HepG2 (cell line): Measurements from ENCODE around the gene TFAP2E. TPM values are rescaled to one million over a fixed set of nuclear protein-coding genes. Genes with fewer than 3 reads are reported as not detected.

ENCODE experiments used
- ATAC-seq: fragments of 200-7000 bp; cut with Tn5 transposase; 3 replicates; pipeline ENCODE4 v1.9.1; 2020; ENCODE audit warnings: mild to moderate bottlenecking, moderate library complexity
- BruUV-seq: library from RNA; stranded (reverse); fragments of 400-500 nt; replicated peaks from 2 replicates; lab custom pipeline; 2021; lab: Mats Ljungman, UMichigan
- CTCF ChIA-PET: fragments of 300-600 bp; formaldehyde crosslinking; extraction: SDS; loops from one replicate; lab custom pipeline; 2021; ENCODE audit warnings: low total read pairs, inconsistent platforms, low intra/inter-chr PET ratio; lab: Yijun Ruan, JAX
- POLR2A ChIA-PET: fragments of 350-600 bp; sonication (Branson Sonifier 250); formaldehyde crosslinking; loops from one replicate; lab custom pipeline; 2020; ENCODE audit warnings: antibody characterized with exemption, inconsistent platforms; lab: Yijun Ruan, JAX
- DNase-seq: peaks from one replicate; pipeline ENCODE4 v3.0.0-alpha.2; 2015; ENCODE audit warnings: low spot score
- FAIRE-seq: peaks from 3 replicates; lab custom pipeline; 2011; peaks lifted over from hg19 to GRCh38; lab: Jason Lieb, UNC
- H2AFZ ChIP-seq: one replicate; pipeline ENCODE4 v1.6.1; 2011; ENCODE audit warnings: low read length, inconsistent platforms
- H3K27ac ChIP-seq: fragments of 300-600 bp; 3 replicates; pipeline ENCODE4 v1.8.0; 2011; ENCODE audit warnings: mixed run types, mild to moderate bottlenecking, mixed read lengths, low read length, inconsistent platforms; ENCODE audit not compliant: insufficient read depth; ENCODE audit errors: extremely low read length
- H3K27me3 ChIP-seq, 2 experiments: fragments of 200-600 bp in 1 of 2; 2 replicates in 1 of 2; 3 replicates in 1 of 2; pipeline versions ENCODE4 v1.6.0 to v1.8.0; 2011; ENCODE audit warnings: low read length in 2 of 2, mild to moderate bottlenecking in 2 of 2, moderate library complexity in 2 of 2, inconsistent platforms in 1 of 2; ENCODE audit not compliant: insufficient read depth in 2 of 2, control insufficient read depth in 1 of 2
- H3K36me3 ChIP-seq, 2 experiments: fragments of 200-600 bp in 1 of 2; replicated peaks in 1 of 2; 2 replicates in 1 of 2; 3 replicates in 1 of 2; pipeline versions ENCODE4 v1.5.1 to v1.8.0; 2011; ENCODE audit warnings: low read length in 2 of 2, inconsistent platforms in 1 of 2; ENCODE audit not compliant: insufficient read depth in 2 of 2, control insufficient read depth in 1 of 2
- H3K4me1 ChIP-seq: 2 replicates; pipeline ENCODE4 v1.5.1; 2012; ENCODE audit warnings: low read length, inconsistent platforms; ENCODE audit not compliant: insufficient read depth
- H3K4me2 ChIP-seq: 2 replicates; pipeline ENCODE4 v1.6.0; 2011; ENCODE audit warnings: low read depth, low read length, inconsistent platforms
- H3K4me3 ChIP-seq, 3 experiments: fragments of 200-600 bp in 1 of 3; sonication (generic), shearing (Covaris generic) in 1 of 3; replicated peaks in 1 of 3; 2 replicates each; pipeline ENCODE4 v1.5.1; 2011 to 2016; ENCODE audit warnings: low read length in 3 of 3, inconsistent platforms in 2 of 3, low read depth in 2 of 3, mild to moderate bottlenecking in 2 of 3, control low read depth in 1 of 3, mixed read lengths in 1 of 3; ENCODE audit not compliant: insufficient read depth in 1 of 3
- H3K79me2 ChIP-seq: one replicate; pipeline ENCODE4 v1.6.1; 2011; ENCODE audit warnings: low read length, inconsistent platforms; ENCODE audit not compliant: insufficient read depth
- H3K9ac ChIP-seq: 2 replicates; pipeline ENCODE4 v1.6.0; 2011; ENCODE audit warnings: mild to moderate bottlenecking, low read depth, low read length, inconsistent platforms; ENCODE audit not compliant: insufficient read depth
- H3K9me3 ChIP-seq: 2 replicates; pipeline ENCODE4 v1.5.1; 2012; ENCODE audit warnings: mild to moderate bottlenecking, low read length
- H4K20me1 ChIP-seq: 2 replicates; pipeline ENCODE4 v1.6.0; 2011; ENCODE audit warnings: inconsistent platforms, mild to moderate bottlenecking, low read length, moderate library complexity; ENCODE audit not compliant: insufficient read depth
- CBX5 ChIP-seq: sonication (generic); formaldehyde crosslinking; IDR thresholded peaks from 2 replicates; pipeline ENCODE4 v1.4.0; 2020; ENCODE audit warnings: missing genetic modification reagents, borderline replicate concordance
- CCDC6 ChIP-seq: sonication (generic); formaldehyde crosslinking; IDR thresholded peaks from 2 replicates; pipeline ENCODE4 v1.8.1; 2022; ENCODE audit warnings: mild to moderate bottlenecking, missing genetic modification reagents, moderate library complexity
- DR1 ChIP-seq: sonication (generic); formaldehyde crosslinking; IDR thresholded peaks from 2 replicates; pipeline ENCODE4 v1.8.0; 2021; ENCODE audit warnings: mild to moderate bottlenecking, missing genetic modification reagents, inconsistent platforms
- HNF4A ChIP-seq: sonication (generic); formaldehyde crosslinking; IDR thresholded peaks from 2 replicates; pipeline ENCODE4 v1.4.0; 2020; ENCODE audit warnings: missing genetic modification reagents
- ISX ChIP-seq: sonication (generic); formaldehyde crosslinking; conservative IDR thresholded peaks from 2 replicates; pipeline ENCODE4 v1.5.0; 2020; ENCODE audit warnings: missing genetic modification reagents
- KAT2B ChIP-seq: fragments of 150-350 bp; IDR thresholded peaks from 2 replicates; pipeline ENCODE4 v1.6.1; 2014; ENCODE audit warnings: low read depth, low read length, borderline replicate concordance
- KDM1A ChIP-seq: IDR thresholded peaks from 2 replicates; pipeline ENCODE4 v1.6.1; 2016; ENCODE audit warnings: missing compliant biosample characterization
- LCORL ChIP-seq, 2 experiments: fragments of 450-650 bp in 1 of 2; sonication (generic) in 1 of 2; formaldehyde crosslinking in 1 of 2; IDR thresholded peaks; 2 replicates each; pipeline versions ENCODE4 v1.5.0 to v1.6.1; 2017 to 2020; ENCODE audit warnings: antibody characterized with exemption in 1 of 2, missing genetic modification reagents in 1 of 2
- MEF2D ChIP-seq: sonication (generic); formaldehyde crosslinking; IDR thresholded peaks from 2 replicates; pipeline ENCODE4 v1.5.1; 2020; ENCODE audit warnings: mild to moderate bottlenecking, missing genetic modification reagents
- PRPF4 ChIP-seq: fragments of 200-400 bp; formaldehyde crosslinking; IDR thresholded peaks from 2 replicates; pipeline ENCODE4 v1.6.1; 2016; ENCODE audit warnings: low read length, low read depth; ENCODE audit not compliant: poor library complexity, severe bottlenecking
- SNRNP70 ChIP-seq: fragments of 200-400 bp; formaldehyde crosslinking; IDR thresholded peaks from 2 replicates; pipeline ENCODE4 v1.6.1; 2017; ENCODE audit warnings: mild to moderate bottlenecking, low read depth, low read length, moderate library complexity
- SRY ChIP-seq: sonication (generic); formaldehyde crosslinking; IDR thresholded peaks from 2 replicates; pipeline ENCODE4 v1.8.0; 2022; ENCODE audit warnings: mild to moderate bottlenecking, missing genetic modification reagents
- SSRP1 ChIP-seq: IDR thresholded peaks from 2 replicates; pipeline ENCODE4 v1.6.1; 2016; ENCODE audit warnings: control low read depth
- WGBS: methylation state at CpG from one replicate; pipeline ENCODE4 v1.1.6; 2017; ENCODE audit warnings: low lambda C conversion rate; 5-methylcytosine and 5-hydroxymethylcytosine counted together
- in situ Hi-C: cut with HindIII; loops from 2 replicates; pipeline ENCODE4 v1.10.0; 2017; ENCODE audit warnings: low pct_unique_long_range_greater_than_20kb; ENCODE audit not compliant: extremely low pct_ligation_motif_present
- intact Hi-C: fragments of 100-400 bp; cut with micrococcal nuclease; formaldehyde crosslinking; loops from one replicate; pipeline ENCODE4 v1.10.0; 2022; ENCODE audit not compliant: unreplicated experiment
- polyA plus RNA-seq, 8 experiments: library from polyadenylated mRNA; depleted of rRNA in 3 of 8; stranded (reverse) in 7 of 8; unstranded in 1 of 8; fragments of >200 nt; fragmentation: Illumina TruSeq in 4 of 8; extraction: Trizol in 4 of 8; gene quantifications; 2 replicates each; pipeline versions ENCODE4 v1.2.1 to v1.2.3, GENCODE V29; 2011 to 2016; ENCODE audit warnings: low read depth in 4 of 8, missing spikeins in 1 of 8, mixed read lengths in 1 of 8; ENCODE audit not compliant: insufficient read depth in 1 of 8
- total RNA-seq, 5 experiments: library from RNA; depleted of rRNA; stranded (reverse); fragments of >200 nt; fragmentation: Illumina TruSeq; extraction: Trizol; gene quantifications; 2 replicates each; pipeline ENCODE4 v1.2.3, GENCODE V29; 2016; ENCODE audit warnings: low read depth in 1 of 5
- TF ChIP-seq, protein P1 (sequence below): sonication (generic); formaldehyde crosslinking; IDR thresholded peaks from 2 replicates; pipeline ENCODE4 v1.4.0; 2020; ENCODE audit warnings: missing genetic modification reagents, borderline replicate concordance
- TF ChIP-seq, protein P2 (sequence below): sonication (generic); formaldehyde crosslinking; IDR thresholded peaks from 2 replicates; pipeline ENCODE4 v1.8.1; 2023; ENCODE audit warnings: missing genetic modification reagents, mild to moderate bottlenecking, borderline replicate concordance
- TF ChIP-seq, protein P3 (sequence below): sonication (generic); formaldehyde crosslinking; IDR thresholded peaks from 2 replicates; pipeline ENCODE4 v1.4.0; 2020; ENCODE audit warnings: mild to moderate bottlenecking, missing genetic modification reagents
- TF ChIP-seq, protein P4 (sequence below): sonication (generic); formaldehyde crosslinking; conservative IDR thresholded peaks from 2 replicates; pipeline ENCODE4 v1.4.0; 2020; ENCODE audit warnings: mild to moderate bottlenecking, missing genetic modification reagents, moderate library complexity

TFAP2E gene
- total and polyA plus RNA-seq, 2 of the 13 experiments (the other 11 are each of a cell fraction or from before 2014, with no cell fraction given): 0.31 to 0.41 TPM

DNA sequence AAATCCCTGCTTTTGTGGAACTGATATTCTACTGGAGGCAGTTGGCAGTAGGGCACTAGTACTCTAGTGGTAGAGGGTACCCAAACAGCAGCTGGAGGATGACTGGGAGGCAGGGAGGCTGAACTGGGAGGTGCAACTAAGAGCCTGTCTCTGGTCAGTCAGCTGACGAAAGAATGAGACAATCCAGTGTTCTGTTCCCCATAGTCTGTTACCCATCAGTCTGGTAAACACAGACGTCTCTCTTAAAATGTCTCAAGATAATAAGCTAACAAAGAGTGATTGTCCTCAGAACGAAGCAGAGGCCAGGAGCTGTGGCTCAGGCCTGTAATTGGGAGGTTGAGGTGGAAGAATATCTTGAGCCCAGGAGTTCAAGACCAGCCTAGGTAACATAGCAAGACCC, 30.4 kb downstream of the TFAP2E start (continued):
- TF ChIP-seq, protein P1, sequence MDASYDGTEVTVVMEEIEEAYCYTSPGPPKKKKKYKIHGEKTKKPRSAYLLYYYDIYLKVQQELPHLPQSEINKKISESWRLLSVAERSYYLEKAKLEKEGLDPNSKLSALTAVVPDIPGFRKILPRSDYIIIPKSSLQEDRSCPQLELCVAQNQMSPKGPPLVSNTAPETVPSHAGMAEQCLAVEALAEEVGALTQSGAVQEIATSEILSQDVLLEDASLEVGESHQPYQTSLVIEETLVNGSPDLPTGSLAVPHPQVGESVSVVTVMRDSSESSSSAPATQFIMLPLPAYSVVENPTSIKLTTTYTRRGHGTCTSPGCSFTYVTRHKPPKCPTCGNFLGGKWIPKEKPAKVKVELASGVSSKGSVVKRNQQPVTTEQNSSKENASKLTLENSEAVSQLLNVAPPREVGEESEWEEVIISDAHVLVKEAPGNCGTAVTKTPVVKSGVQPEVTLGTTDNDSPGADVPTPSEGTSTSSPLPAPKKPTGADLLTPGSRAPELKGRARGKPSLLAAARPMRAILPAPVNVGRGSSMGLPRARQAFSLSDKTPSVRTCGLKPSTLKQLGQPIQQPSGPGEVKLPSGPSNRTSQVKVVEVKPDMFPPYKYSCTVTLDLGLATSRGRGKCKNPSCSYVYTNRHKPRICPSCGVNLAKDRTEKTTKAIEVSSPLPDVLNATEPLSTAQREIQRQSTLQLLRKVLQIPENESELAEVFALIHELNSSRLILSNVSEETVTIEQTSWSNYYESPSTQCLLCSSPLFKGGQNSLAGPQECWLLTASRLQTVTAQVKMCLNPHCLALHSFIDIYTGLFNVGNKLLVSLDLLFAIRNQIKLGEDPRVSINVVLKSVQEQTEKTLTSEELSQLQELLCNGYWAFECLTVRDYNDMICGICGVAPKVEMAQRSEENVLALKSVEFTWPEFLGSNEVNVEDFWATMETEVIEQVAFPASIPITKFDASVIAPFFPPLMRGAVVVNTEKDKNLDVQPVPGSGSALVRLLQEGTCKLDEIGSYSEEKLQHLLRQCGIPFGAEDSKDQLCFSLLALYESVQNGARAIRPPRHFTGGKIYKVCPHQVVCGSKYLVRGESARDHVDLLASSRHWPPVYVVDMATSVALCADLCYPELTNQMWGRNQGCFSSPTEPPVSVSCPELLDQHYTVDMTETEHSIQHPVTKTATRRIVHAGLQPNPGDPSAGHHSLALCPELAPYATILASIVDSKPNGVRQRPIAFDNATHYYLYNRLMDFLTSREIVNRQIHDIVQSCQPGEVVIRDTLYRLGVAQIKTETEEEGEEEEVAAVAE (CRISPR knock-in tag): no peak
- no peak for TF ChIP-seq CBX5 (CRISPR knock-in tag)
- no peak for TF ChIP-seq SNRNP70
- TF ChIP-seq KAT2B: no peak
- no peak for TF ChIP-seq SSRP1 (CRISPR knock-in tag)
- TF ChIP-seq DR1 (CRISPR knock-in tag): no peak
- TF ChIP-seq PRPF4: no peak
- no peak for TF ChIP-seq ISX

DNA sequence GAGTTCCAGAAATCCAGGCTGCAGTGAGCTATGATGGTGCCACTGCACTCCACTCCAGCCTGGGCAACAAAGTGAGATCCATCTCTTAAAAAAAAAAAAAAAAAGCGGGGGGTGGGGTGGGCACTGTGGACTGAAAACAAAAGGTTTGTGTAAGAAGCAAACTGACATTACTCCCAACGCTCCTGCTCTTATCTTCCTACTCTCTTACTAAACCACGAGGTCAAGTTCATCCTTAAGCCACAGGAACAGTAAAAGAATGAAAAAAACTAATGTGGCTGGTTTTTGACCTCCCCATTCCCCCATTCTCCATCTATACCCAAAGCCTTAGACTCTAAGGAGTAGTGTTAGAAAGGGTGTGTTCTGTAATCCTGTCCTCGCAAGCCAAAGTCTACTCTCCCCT, 30.8 kb downstream of the TFAP2E start:
- no peaks in the 10 kb centered on the region for H3K9me3 ChIP-seq
- ChIA-PET CTCF (no interaction called here), POLR2A (no interaction called here)
- in situ Hi-C loops (no loop called here), intact Hi-C loops (no loop called here)
- H3K4me1 ChIP-seq: no peaks in the 10 kb centered on the region
- 83% methylated on average over 4 of the region's 4 CpGs for WGBS
- no peak overlapping the region for H2AFZ ChIP-seq
- no peak overlapping the region for H3K27ac ChIP-seq
- H3K79me2 ChIP-seq: peaks cover 9% of the 10 kb centered on the region
- no TSS peak for BruUV-seq
- peaks cover 22 to 77% of the 10 kb centered on the region in 2 experiments for H3K36me3 ChIP-seq
- no peak overlapping the region for H3K4me2 ChIP-seq
- FAIRE-seq (no peak), ATAC-seq (no peak), DNase-seq (no peak)
- H3K4me3 ChIP-seq: no peak overlapping the region
- H3K27me3 ChIP-seq: no peaks in the 10 kb centered on the region
- 0 out of 2 replicates have a peak, but pooled peaks cover 2% of the 10 kb centered on the region for H4K20me1 ChIP-seq
- no peak overlapping the region for H3K9ac ChIP-seq
- no peak for TF ChIP-seq SRY (CRISPR knock-in tag)
- TF ChIP-seq KDM1A: no peak
- TF ChIP-seq, protein P2, sequence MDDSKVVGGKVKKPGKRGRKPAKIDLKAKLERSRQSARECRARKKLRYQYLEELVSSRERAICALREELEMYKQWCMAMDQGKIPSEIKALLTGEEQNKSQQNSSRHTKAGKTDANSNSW (CRISPR knock-in tag): no peak
- no peak for TF ChIP-seq MEF2D (CRISPR knock-in tag)
- TF ChIP-seq LCORL (IDR thresholded peaks at IDR 0.05): no peak
- no peak for TF ChIP-seq LCORL (CRISPR knock-in tag; IDR thresholded peaks at IDR 0.05)
- TF ChIP-seq, protein P3, sequence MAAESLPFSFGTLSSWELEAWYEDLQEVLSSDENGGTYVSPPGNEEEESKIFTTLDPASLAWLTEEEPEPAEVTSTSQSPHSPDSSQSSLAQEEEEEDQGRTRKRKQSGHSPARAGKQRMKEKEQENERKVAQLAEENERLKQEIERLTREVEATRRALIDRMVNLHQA (CRISPR knock-in tag): no peak
- TF ChIP-seq HNF4A (CRISPR knock-in tag): no peak
- TF ChIP-seq CCDC6 (CRISPR knock-in tag): no peak
- TF ChIP-seq, protein P4, sequence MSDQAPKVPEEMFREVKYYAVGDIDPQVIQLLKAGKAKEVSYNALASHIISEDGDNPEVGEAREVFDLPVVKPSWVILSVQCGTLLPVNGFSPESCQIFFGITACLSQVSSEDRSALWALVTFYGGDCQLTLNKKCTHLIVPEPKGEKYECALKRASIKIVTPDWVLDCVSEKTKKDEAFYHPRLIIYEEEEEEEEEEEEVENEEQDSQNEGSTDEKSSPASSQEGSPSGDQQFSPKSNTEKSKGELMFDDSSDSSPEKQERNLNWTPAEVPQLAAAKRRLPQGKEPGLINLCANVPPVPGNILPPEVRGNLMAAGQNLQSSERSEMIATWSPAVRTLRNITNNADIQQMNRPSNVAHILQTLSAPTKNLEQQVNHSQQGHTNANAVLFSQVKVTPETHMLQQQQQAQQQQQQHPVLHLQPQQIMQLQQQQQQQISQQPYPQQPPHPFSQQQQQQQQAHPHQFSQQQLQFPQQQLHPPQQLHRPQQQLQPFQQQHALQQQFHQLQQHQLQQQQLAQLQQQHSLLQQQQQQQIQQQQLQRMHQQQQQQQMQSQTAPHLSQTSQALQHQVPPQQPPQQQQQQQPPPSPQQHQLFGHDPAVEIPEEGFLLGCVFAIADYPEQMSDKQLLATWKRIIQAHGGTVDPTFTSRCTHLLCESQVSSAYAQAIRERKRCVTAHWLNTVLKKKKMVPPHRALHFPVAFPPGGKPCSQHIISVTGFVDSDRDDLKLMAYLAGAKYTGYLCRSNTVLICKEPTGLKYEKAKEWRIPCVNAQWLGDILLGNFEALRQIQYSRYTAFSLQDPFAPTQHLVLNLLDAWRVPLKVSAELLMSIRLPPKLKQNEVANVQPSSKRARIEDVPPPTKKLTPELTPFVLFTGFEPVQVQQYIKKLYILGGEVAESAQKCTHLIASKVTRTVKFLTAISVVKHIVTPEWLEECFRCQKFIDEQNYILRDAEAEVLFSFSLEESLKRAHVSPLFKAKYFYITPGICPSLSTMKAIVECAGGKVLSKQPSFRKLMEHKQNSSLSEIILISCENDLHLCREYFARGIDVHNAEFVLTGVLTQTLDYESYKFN (CRISPR knock-in tag): no peak
